Measurements from ENCODE around the gene LRCH4.
"Not testable (repeated sequence)": the region's sequence is repeated elsewhere in the genome, so short reads cannot be mapped to it uniquely, and the experiment has no call there.

LRCH4 gene

GRCh38 chr7:100567751-100568175 lies 18.2 kb downstream of the LRCH4 start:
- no peak for DNase-seq (ENCODE audit: low read depth in 2 of 2)

DNA sequence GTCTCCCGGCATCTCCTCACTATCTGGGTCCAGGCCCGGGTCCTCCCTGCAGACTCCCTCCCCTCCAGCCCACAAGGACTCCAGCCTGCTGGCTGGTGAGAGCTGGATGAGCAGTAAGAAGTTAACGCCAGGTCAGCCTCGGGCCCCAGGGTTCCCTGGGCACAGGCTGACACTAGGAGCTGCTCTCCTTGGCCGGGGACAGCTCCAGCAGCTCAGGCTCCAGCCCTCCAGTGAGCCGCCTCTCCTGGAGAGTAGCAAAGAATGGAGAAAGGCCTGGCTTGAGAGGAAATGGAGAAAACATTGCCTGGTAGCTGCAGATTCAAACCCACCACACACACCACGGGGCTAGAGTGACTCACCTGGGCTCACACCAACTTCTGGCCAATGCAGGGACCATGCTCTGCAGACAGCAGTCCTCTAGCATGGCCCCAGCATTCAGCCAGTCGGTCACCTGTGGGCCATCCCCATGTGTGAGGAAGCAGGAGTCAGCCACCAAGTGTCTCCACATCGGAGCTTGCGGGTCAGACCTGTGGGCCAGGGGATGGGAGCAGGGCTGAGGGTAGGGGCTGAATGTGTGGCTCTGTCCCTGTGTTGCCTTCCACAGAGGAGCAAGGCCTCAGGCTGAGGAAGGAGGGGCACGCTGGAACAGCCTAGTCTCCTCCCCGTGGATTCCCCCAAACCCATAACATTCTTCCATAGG lies 18.7 kb downstream of the LRCH4 start:
- no peak for DNase-seq (ENCODE audit: low read depth in 2 of 2)

- no peak for DNase-seq (ENCODE audit: low read depth in 2 of 2)
These were observed 19.9 kb downstream of the LRCH4 start for GRCh38 chr7:100566018-100566531.

- DNase-seq (ENCODE audit: low read depth in 2 of 2), result no peak
These were observed 20.8 kb downstream of the LRCH4 start for GRCh38 chr7:100565133-100565571.

GRCh38 chr7:100564405-100564804 lies 21.5 kb downstream of the LRCH4 start:
- not testable (repeated sequence) for DNase-seq (ENCODE audit: low read depth in 2 of 2)

DNA sequence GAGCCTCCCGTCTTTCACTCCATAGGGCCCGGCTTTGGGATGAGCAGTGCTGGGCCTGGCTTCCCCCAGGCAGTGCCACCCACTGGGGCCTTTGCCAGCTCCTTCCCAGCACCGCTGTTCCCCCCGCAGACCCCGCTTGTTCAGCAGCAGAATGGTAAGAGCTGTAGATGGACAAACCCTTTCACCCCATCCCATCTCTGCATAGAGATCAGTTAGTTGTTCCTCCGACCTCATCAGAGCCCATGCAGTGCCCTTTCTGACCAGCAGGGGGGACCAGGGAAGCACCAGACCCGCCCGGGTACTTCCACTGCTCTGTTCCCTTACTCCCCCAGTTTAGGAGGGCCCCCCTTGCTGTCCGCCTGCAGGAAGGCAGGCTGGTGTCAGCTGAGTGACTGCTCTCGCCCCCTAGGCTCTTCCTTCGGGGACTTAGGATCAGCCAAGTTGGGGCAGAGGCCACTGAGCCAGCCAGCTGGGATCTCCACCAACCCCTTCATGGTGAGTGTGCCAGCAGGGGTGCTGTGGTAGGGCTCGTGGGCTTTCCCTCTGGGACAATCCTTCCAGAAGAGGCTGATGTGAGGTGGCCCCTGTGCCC lies 22.0 kb downstream of the LRCH4 start:
- peak; percentile 67 to 73 for DNase-seq (ENCODE audit: low read depth in 2 of 2)

- DNase-seq (ENCODE audit: low read depth in 2 of 2), result no peak
These were observed 22.8 kb downstream of the LRCH4 start for GRCh38 chr7:100563100-100563564.

- no peak for DNase-seq (ENCODE audit: low read depth in 2 of 2)
These were observed 23.5 kb downstream of the LRCH4 start for GRCh38 chr7:100562195-100563099.

DNA sequence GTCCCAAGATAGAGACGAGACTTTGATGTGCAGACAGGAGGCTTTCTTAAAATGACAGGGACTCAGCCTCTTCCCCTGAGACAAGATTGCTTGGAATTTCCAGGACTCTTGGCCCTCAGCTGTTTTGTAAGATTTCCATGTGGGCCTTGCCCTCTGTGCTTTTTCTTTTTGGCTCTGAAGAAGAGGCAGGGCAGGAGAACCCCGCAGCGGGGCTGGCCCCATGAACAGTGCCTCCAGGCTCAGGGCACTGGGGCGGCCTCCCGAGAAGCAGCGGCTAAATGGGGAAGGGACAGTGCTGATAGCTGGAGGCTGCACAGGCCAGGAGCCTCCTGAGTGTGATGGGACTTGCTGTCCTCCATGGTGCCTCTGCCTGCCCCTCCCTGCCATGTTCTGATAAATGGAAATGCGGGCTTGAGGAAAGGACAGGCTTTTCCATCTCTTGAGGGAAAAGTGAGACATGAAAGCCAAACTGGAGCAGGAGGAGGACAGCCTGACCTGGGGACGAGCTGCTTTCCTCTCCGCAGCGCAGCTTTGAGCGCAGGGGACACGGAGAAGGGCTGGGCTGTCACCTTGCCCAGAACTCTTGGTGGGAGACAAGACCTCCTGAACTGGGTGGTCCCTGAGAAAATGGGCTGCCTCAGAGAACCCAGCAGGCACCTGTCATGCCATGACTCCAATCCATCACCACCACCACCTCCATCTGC lies 24.3 kb downstream of the LRCH4 start:
- no peak for DNase-seq (ENCODE audit: low read depth in 2 of 2)

GRCh38 chr7:100559127-100559526 lies 26.8 kb downstream of the LRCH4 start:
- DNase-seq (ENCODE audit: low read depth in 2 of 2), result no peak

GRCh38 chr7:100556541-100556940 lies 29.4 kb downstream of the LRCH4 start:
- no peak for DNase-seq (ENCODE audit: low read depth in 2 of 2)

GRCh38 chr7:100555701-100556100 lies 30.2 kb downstream of the LRCH4 start:
- DNase-seq (ENCODE audit: low read depth in 2 of 2), result no peak

DNA sequence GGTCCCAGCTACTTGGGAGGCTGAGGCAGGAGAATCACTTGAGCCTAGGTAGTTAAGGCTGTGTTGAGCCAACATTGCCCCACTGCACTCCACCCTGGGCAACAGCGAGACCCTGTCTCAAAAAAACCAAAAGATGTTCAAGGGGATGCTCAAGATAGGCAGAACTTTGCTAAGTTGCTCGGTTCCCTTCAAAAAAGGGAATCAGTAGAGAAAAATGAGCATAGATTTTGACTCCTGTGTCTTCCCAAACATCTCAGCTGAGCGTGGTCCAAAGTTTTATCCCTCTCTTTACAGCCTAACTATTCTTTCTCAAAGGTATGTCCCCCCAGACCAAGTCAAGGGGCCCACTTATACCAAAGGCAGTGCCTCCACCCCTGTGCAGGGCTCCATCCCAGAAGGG lies 32.9 kb downstream of the LRCH4 start:
- no peak for DNase-seq (ENCODE audit: low read depth in 2 of 2)

DNA sequence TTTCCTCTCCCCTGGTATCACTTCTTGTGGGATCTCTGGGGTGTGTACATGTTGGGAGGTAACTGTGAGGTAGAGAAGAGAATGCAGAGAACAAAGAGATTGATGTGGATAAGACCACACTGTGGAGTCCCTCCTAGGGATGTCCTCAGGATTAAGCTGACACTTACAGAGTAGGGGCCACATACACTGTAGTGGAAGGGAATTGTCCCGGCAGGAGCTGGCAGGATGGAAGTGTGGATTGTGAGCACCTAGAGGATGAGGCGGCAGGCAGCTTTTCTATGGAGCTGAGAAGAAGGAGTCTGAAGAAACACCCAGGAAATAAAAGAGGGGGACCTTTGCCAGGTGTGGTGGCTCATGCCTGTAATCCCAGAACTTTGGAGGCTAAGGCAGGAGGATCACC lies 33.4 kb downstream of the LRCH4 start:
- DNase-seq (ENCODE audit: low read depth in 2 of 2), result no peak

- DNase-seq (ENCODE audit: low read depth in 2 of 2), result not testable (repeated sequence)
These were observed 37.5 kb downstream of the LRCH4 start for GRCh38 chr7:100548446-100548845.

DNA sequence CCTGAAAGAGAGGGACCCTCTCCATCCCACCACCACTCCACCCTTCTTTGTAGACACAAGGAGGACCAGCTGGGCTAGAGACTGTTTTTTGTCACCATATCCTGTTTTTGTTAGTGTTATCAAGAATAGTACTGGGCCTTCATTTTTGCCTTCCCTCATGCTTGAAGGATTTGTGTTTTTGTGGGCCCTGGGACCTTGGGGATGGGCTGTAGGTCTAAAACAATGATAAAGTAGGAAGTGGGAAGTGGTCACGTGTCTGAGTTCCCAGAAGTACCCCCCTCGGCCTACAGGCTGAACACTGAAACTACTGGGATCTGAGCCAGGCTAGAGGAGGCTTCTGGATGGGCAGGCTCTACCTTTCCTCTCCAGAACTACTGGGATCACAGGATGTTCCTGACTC lies 38.1 kb downstream of the LRCH4 start:
- DNase-seq (ENCODE audit: low read depth in 2 of 2), result no peak

- no peak for DNase-seq (ENCODE audit: low read depth in 2 of 2)
These were observed 38.8 kb downstream of the LRCH4 start for GRCh38 chr7:100546926-100547800.

GRCh38 chr7:100546129-100546925 lies 39.6 kb downstream of the LRCH4 start:
- no peak for DNase-seq (ENCODE audit: low read depth in 2 of 2)

GRCh38 chr7:100545360-100546128 lies 40.4 kb downstream of the LRCH4 start:
- peak in 1 of 2 donors; percentile 20 for DNase-seq (ENCODE audit: low read depth in 2 of 2)
